ENCODE results near the gene GGN.
"Not testable (repeated sequence)": the region's sequence is repeated elsewhere in the genome, so short reads cannot be mapped to it uniquely, and the experiment has no call there.

GGN gene

DNA sequence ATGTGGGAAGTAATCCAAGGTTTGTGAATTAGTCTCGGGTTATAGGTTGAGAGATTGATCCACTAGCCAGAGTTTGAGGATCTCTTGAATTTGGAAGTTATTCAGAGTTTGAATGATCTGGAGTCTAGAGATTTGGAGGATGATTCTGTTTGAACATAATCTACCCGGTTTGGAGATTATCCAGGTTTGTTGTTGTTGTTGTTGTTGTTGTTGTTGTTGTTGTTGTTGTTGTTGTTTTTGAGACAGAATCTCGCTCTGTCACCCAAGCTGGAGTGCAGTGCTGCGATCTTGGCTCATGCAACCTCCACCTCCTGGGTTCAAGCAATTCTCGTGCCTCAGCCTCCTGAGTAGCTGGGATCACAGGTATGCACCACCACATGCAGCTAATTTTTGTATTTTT, 24.1 kb upstream of the GGN start:
- not testable (repeated sequence) for DNase-seq (ENCODE audit: low read depth in 2 of 2)

DNA sequence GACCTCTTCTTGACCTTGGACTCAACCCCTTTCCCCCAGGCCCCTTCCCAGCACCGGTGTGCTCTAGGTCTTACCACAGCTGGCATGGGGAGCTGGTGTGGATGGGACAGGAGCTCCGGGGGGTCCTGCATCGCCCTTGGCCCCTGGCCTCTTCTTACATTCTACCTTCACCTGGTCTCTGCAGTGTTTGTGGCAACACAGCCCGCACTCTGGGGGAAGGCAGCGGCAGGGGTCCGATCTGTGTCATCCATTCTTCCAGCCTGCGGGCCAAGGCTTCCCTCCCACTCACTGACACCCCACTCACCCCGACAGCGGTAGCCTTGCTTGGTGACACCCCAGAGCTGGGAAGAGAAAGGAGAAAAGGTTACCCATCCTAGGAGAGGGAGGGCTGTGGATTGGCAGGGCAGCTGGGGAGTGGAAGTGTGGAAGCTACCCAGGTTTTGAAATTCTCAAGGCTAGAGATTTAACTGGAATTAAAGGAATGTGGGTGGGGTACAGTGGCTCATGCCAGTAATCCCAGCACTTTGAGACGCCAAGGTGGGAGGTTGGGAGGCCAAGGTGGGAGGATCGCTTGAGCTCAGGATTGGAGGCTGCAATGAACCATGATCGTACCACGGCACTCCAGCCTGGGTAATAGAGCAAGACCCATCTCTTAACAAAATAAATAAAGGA, 23.3 kb upstream of the GGN start:
- DNase-seq (ENCODE audit: low read depth in 2 of 2): no peak

DNA sequence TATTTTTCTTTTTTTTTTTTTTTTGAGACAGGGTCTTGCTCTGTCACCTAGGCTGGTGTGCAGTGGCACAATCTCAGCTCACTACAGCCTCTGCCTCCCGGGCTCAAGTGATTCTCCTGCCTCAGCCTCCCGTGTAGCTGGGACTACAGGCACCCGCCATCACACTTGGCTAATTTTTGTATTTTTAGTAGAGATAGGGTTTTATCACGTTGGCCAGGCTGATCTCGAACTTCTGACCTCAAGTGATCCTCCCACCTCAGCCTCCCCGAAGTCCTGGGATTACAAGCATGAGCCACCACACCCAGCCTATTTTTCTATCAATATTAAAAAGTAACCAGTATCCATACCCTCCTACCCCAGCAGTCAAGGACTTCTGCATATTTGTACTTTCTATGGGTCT, 22.6 kb upstream of the GGN start:
- DNase-seq (ENCODE audit: low read depth in 2 of 2): not testable (repeated sequence)

DNA sequence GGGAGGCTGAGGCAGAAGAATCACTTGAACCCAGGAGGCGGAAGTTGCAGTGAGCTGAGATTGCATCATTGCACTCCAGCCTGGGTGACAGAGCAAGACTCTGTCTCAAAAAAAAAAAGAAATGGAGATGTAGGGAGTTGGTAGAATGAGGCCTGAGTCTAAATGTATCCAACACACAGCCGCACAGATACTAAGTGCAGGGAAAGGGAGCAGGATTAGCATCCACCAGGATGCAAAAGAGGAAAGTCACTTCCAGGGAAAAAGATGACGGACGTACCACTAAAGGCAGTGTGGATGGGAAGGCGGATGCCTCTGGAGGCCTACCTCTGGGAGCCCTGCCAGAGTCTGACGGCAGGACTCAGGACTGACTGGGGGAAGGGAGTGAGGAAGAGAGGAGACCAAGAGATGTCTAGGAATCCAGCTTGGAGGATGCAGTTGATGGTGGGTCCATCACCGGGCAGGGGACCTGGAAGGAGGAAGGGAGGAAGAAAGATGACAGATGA, 21.8 kb upstream of the GGN start:
- DNase-seq (ENCODE audit: low read depth in 2 of 2): no peak

DNA sequence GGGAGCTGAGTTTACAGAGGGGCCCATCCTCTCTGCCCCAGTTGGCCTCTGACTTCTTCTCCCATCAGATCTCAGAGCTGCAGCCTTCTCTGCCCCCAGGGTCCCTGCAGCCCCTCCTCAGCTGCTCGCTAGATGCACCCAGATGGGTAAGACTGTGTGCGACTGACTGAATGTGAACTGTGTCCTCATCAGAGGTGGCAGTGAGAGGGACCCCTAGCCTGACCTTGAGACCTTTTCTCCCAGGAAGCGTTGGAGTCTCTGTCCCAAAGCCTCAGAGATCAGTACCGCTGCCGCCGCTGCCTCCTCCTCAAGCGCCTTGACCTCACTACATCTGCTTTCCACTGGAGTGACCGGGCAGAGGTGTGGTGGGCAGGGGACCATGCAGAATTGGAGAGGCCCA, 17.4 kb upstream of the GGN start:
- DNase-seq (ENCODE audit: low read depth in 2 of 2): no peak

DNA sequence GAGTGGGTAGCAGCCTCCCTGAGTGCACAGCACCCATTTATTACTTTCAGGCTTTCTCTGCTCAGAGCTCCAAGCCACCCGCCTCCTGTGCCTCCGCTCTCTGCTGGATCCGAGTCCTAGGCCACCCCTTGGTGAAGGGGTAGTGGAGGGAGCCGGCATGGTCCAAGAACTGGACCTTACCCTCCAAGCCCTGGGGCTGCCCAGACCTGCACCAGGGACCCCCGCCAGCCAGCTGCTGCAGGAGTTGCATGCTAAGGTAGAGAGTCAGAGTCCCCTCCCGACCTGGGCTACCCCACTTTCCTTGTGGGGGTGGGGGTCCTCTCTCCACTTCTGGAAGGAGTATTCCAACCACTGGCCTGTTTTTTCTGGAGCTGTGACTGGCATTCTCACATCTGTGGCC, 17.0 kb upstream of the GGN start:
- no peak for DNase-seq (ENCODE audit: low read depth in 2 of 2)

DNA sequence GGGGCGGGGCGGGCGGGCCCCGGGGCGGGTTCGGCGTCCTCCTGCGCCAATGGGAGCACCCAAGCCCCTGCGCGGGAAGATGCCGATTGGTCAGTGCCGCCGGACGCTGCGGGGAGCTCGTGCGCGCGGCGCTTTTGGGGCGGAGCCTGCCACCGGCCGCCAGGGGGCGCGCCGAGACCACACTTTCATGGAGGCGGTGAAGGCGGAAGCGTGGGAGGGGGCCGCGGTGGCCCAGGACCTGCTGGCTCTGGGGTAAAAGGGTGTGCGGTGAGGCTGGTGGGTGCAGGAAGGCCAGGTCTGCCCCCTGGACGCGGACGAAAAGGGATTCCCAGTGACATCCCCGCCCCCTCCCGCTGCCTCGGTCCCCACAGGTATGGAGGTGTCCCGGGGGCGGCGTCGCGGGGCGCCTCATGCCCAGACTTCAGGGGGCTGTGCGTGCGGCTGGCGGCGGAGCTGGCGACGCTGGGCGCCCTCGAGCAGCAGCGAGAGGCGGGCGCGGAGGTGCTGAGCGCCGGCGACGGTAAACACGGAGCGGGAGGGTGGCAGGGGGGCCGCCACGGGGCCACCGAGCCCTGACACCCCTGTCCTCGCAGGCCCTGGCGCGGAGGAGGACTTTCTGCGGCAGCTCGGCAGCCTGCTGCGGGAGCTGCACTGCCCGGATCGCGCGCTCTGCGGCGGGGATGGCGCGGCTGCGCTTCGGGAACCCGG, 15.3 kb upstream of the GGN start, which contains the start of gene FAM98C:
Gene FAM98C, plus strand, starts transcription at position 127 of the 708 bp plus-strand sequence. Its CDS starts 61 bp downstream, at position 188.
- DNase-seq (ENCODE audit: low read depth in 2 of 2): peak; percentile 94 to 96

DNA sequence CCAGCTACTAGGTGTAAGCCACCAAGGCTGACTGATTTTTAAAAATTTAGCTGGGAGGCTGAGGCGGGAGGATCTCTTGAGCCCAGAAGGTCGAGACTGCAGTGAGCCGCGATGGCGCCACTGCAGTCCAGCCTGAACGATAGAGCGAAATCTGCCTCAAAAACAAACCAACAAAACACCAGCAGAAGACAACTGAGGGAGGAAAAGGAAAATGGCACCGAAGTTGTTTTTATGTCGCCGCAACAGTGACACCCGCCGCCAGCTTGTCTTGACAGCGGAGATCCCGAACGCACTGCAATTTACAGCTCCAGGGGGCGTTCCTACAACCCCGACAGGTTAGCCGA, 14.8 kb upstream of the GGN start:
- DNase-seq (ENCODE audit: low read depth in 2 of 2): no peak

DNA sequence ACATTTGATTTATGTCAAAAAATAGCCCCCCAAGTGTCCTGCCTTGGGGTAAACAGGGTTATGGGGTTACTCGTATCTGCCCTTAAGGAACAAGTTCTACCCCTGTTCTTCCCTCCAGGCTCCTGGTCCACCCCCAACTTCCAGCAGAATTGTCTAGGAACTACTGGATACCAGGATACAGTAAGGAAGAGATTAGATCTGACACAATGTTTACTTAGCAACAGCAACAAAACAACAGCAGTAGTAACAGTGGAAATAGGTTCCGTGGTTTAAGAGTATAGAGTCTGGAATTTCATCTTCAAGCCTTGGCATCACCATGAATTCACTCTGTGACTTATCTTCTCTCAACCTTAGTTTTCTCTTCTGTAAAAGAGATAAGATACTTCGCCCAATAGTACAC, 13.3 kb upstream of the GGN start:
- no peak for DNase-seq (ENCODE audit: low read depth in 2 of 2)

DNA sequence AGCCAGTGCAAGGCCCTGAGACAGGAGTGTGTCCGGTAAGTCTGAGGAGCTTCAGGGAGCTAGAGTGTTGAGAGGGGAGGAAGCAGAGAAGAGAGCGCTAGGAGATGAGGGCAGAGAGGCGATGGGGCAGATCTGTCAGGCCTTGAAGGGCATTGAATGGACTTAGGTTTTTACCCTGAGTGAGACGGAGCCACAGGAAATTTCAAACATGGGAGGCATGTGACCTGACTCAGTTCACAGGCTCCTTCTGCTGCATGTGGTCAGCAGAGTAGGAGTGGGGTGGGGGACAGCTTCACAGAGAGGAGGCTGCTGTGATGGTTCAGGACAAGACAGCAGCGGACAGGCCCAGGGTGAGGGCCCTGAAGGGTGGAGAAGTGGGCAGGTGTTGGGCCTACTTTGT, 12.5 kb upstream of the GGN start:
- no peak for DNase-seq (ENCODE audit: low read depth in 2 of 2)

DNA sequence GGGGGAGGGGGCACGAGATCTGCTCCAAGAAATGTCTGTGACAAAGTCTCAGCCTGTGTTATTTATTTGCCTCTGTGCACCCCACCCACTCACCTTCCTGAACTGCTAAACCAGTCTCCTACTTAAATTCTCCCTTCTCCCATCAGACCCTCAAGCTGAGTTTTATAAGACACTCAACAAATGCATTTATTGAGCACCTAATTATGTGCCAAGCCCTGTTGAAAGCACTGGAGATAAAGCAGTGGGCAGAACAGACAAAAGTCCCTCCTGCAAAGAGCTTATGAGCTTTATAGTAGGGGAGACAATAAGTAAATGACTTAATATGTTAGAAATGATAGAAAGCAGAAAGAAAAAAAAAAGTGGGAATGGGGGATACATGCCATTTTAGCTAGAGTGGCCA, 11.7 kb upstream of the GGN start:
- DNase-seq (ENCODE audit: low read depth in 2 of 2): no peak

DNA sequence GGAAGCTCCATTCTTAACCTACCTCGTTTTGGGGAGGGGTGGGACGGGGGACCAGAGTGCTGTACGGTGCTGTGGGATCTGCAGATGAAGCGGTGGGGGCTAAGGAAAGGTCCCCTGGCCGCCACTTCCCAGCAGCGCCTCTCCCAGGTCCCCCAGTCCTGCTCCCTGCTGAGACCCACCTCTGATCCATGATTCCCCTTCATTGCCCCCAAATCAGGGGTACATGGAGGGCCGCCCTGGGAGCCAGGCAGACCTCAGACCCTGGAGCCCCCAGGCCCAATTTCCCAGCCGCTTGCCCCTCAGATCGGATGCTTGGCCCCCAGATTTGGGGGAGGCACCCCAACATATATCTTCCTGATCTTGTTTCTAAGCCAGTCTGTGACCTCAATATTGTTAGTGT, 11.2 kb upstream of the GGN start:
- no peak for DNase-seq (ENCODE audit: low read depth in 2 of 2)

DNA sequence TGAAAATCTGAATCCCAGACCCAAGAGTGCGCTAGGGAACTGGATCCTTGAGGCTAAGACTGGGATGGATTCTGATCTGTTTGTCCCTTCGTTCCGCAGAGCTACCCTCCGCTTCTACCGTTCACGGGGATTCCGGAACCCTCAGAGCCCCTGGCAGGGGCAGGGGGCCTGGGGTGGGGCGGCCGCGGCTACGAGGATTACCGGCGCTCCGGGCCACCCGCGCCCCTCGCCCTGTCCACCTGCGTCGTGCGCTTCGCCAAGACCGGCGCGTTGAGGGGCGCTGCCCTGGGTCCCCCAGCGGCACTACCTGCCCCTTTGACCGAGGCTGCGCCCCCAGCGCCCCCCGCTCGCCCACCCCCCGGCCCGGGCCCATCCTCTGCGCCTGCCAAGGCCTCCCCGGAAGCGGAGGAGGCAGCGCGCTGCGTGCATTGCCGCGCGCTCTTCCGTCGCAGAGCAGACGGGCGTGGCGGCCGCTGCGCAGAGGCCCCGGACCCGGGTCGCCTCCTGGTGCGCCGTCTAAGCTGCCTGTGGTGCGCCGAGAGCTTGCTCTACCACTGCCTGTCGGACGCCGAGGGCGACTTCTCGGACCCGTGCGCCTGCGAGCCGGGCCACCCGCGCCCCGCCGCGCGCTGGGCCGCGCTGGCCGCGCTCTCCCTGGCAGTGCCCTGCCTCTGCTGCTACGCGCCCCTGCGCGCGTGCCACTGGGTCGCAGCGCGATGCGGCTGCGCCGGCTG, 7.7 kb upstream of the GGN start:
- DNase-seq (ENCODE audit: low read depth in 2 of 2): no peak

DNA sequence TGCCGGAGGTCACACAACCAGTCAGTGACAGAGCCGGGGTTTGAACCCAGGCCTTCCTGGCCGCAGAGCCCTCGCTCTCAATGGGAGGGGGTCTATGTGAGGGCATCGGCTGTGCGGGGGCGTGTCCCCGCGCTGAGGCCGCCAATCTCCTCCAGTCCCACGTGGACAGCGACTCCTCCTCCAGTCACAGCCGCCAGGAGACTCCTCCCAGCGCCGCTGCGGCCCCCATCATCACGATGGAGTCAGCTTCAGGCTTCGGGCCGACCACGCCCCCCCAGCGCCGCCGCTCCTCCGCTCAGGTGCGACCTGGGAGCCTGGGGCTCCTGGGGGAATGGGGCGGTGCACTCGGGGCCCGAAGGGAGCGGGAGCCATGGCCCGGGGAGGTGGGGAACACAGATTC, 6.7 kb upstream of the GGN start:
- DNase-seq (ENCODE audit: low read depth in 2 of 2): peak; percentile 48 to 62

DNA sequence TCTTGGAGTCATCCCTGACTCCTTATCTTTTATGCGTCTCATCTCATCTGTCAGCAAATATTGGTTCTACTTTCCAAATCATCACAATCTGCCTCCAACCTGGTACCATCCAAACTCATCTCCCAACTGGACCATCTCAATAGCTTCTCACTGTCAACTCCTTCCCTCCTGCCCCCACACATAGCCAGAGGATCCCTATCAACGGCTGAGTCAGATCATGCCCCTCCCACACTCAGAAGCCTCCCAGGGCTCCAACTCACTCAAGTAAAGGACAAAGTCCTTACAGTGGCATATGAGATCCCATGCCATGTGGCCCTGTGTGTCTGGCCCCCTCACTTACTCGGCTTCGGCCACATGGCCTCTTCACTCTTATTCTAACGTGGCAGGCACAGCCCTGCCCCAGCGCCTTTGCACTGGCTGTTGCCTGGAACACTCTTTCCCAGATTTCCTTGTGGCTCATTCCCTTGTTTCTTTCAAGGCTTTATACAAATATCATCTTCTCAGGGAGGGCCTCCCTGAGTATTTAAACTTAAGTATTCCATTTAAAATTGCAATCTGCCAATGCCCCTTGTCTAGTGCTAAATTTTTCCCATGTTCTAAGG, 5.0 kb upstream of the GGN start:
- no peak for DNase-seq (ENCODE audit: low read depth in 2 of 2)

DNA sequence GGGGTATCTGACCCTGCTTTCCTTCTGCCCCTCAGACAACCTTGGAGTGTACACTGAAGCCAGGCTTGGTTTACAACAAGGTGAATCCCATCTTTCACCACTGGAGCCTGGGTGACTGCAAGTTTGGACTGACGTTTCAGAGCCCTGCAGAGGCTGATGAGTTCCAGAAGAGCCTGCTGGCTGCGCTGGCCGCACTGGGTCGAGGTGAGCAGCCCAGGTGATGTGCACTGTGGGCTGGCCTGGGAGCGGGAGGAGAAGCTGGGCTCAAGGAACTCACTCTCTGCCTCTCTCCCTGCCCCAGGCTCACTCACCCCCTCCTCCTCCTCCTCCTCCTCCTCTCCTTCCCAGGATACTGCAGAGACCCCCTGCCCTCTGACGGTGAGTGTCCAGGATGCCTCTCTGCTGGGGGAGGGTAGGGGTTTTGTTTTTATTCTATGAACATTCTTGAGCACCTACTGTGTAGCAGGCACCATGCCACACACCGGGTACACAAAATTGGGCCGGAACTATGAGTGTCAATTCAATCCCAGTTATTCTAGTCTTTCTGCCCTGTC, 4.2 kb upstream of the GGN start:
- no peak for DNase-seq (ENCODE audit: low read depth in 2 of 2)

DNA sequence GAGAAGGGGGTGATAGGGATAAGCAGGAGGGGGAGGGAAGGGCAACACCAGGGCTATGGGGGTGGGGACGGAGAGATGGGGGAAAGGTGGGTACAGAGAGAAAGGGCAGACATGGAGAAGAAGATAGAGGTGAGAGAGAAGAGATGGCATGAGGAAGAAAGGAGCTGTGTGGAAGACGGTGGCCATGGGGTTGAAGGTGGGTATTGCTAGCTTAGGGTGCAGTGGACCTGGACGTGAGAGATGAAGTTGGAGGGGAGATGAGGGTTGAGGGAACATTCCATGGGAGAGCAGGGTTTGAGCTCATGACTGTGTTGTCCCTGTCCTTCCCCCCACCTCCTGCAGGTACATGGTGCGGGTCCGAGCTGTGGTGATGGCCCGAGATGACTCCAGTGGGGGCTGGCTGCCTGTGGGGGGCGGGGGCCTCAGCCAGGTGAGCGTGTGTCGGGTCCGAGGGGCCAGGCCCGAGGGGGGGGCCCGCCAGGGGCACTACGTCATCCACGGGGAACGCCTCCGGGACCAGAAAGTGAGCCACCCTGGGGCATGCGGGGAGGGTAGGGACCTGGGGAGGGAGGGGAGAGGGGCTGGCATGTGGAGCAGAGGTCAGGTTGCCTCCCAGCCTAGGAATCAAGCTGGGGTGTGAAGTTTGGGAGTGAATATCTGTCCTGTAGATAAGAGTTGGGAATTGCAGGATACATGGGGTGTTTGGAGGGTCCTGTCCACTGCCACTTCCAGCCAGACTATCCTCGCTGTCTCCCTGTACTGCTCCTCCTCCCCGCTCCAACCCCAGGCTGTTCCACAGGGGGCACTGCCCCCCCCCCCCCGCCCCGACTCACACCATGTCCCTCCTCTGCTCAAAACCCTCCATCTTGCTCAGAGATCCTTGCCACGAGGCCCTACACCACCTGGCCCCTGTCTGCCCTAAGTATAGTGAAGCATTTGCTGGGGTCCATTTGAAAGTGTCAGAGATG, 2.4 kb upstream of the GGN start:
- no peak for DNase-seq (ENCODE audit: low read depth in 2 of 2)

DNA sequence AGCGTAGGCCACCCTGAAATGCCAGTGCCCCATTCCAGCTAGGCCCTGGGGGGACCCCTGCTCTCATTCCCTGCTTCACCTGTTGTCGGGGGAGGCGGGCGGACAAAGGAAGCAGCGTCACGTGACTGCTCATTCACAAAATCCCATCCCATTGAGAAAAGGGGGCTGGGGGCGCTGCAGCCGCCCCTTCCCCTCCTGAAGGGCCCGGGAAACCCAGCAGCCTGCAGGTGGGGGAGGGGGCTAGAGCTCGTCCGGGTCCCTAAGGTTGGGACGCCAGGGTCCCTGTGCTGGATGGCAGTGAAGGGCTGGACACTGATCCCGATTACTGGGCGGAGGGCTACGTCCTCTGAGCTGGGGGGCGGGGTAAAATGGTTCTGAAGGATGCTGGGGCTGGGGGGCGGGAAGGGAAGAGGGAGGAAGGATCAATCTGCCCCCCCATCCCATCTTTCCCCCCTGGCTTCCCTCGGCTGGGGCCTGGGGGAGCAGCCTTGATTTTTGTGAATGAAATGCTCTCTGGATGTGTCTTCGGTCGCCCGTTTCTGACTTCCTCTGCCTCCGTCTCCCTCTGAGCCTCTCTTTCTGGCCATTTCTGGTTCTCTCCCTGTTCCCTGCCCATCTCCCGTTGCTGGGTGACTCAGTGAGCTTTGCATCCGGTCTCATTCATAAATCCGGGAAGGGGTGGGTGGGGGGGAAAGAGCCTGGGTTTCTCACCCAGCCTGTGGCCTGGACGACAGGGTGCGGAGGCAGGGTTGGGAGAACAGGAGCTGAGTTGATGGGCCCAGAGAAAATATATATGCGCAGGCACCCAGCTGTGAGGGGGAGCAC, 1.5 kb upstream of the GGN start:
- DNase-seq (ENCODE audit: low read depth in 2 of 2): no peak

DNA sequence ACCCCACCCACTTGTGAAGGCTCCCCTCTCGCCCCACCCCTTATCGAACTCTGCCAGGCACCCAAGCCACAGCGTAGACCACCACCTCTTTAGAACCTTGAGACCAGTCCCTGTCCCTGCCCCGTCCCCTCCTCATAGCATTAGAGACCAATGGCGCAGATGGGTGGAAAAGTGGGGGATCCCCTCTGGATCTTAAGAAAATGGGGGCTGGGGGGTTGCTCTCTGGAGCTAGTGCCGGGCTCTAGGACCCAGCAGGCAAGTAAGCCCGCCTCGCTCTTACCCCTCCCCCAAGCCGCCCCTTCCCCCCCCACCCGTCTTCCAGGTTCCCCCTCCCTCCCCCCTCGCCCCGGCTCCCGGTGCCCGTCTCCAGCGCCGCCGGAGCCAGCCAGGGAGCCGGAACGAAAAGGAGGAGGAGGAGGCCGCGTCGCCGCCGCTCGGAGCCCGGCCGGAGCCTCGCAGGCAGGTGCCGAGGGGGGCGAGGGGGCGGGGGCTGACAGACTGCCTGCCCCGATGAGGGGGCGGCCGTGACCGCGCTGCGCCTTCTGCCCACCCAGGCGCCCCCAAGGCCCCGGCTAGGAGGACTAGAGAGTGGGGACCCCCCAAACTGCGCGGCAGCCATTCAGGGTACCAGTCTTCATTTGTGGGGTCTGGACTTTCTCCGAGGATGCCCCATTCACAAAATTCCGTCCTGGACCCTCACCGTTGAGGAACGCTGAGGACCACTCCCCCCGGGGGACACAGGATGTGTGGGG, 691 bp upstream of the GGN start, which contains the start of gene SPRED3:
Gene SPRED3, plus strand, starts transcription at position 349 of the 752 bp plus-strand sequence. CDS start 1,606 bp downstream, outside the sequence.
- no peak for DNase-seq (ENCODE audit: low read depth in 2 of 2)

Data from activated CD4-positive, alpha-beta T cell treated with anti-CD3 and anti-CD28 coated beads for 24 hours (primary cell).